HG02588 (cell line): ENCODE measurements around the gene C1QL4.
A peak's percentile ranks its signal among the peaks of the same experiment; 100 is the strongest.
"Not testable (repeated sequence)": the region's sequence is repeated elsewhere in the genome, so short reads cannot be mapped to it uniquely, and the experiment has no call there.

Experiments
- ATAC-seq: cut with Tn5 transposase; IDR thresholded peaks from one replicate; pipeline ENCODE4 v1.9.1; 2021; ENCODE audit warnings: mild to moderate bottlenecking, moderate library complexity; ENCODE audit not compliant: unreplicated experiment

The C1QL4 gene

GRCh38 chr12:49336645-49337584 lies at the start of gene C1QL4:
C1QL4 (minus strand) TSS chr12:49337188; CDS start chr12:49336477, 711 bp downstream.
- ATAC-seq = no peak

GRCh38 chr12:49380184-49380583 lies 43.2 kb upstream of the C1QL4 start:
- not testable (repeated sequence) for ATAC-seq

GRCh38 chr12:49377386-49377785 lies 40.4 kb upstream of the C1QL4 start:
- no peak for ATAC-seq

GRCh38 chr12:49375406-49375805 lies 38.4 kb upstream of the C1QL4 start:
- ATAC-seq = no peak

GRCh38 chr12:49370539-49370938 lies 33.6 kb upstream of the C1QL4 start:
- no peak for ATAC-seq

GRCh38 chr12:49369411-49370145 lies 32.6 kb upstream of the C1QL4 start:
- ATAC-seq = peak; percentile 46

GRCh38 chr12:49368240-49368600 lies 31.2 kb upstream of the C1QL4 start:
- ATAC-seq = no peak

GRCh38 chr12:49367381-49368239 lies 30.6 kb upstream of the C1QL4 start, which contains the start of gene SPATS2:
SPATS2 (plus strand) TSS chr12:49367462; CDS start chr12:49461013, 93,551 bp downstream.
- no peak for ATAC-seq

GRCh38 chr12:49366652-49367380 lies 29.8 kb upstream of the C1QL4 start:
- peak; percentile 60 for ATAC-seq

- ATAC-seq = peak; percentile 11
These were observed 29.2 kb upstream of the C1QL4 start for GRCh38 chr12:49366096-49366651.

- ATAC-seq = no peak
These were observed 28.6 kb upstream of the C1QL4 start for GRCh38 chr12:49365542-49365941.

- ATAC-seq = no peak
These were observed 28.0 kb upstream of the C1QL4 start for GRCh38 chr12:49364989-49365388.

GRCh38 chr12:49362077-49362476 lies 25.1 kb upstream of the C1QL4 start:
- no peak for ATAC-seq

GRCh38 chr12:49359671-49360070 lies 22.7 kb upstream of the C1QL4 start:
- no peak for ATAC-seq

- ATAC-seq = peak; percentile 59
These were observed 21.6 kb upstream of the C1QL4 start for GRCh38 chr12:49358483-49359141.

- no peak for ATAC-seq
These were observed 20.2 kb upstream of the C1QL4 start for GRCh38 chr12:49357103-49357678.

GRCh38 chr12:49355913-49356312 lies 18.9 kb upstream of the C1QL4 start:
- no peak for ATAC-seq

- no peak for ATAC-seq
These were observed 15.4 kb upstream of the C1QL4 start for GRCh38 chr12:49352351-49352750.

- ATAC-seq = no peak
These were observed 12.3 kb upstream of the C1QL4 start for GRCh38 chr12:49349266-49349665.
